Coronary artery (tissue), 2 donors: ENCODE data around the gene GOLGA8M.
A peak's percentile ranks its signal among the peaks of the same experiment; 100 is the strongest.
"Not testable (repeated sequence)": the region's sequence is repeated elsewhere in the genome, so short reads cannot be mapped to it uniquely, and the experiment has no call there.

Source experiments
- DNase-seq: peaks from one replicate; pipeline ENCODE4 v3.0.0-alpha.2; 2017; ENCODE audit warnings: low spot score
- H3K27ac ChIP-seq, 2 donors: fragments of 200-600 bp; sonication (generic); one replicate each; pipeline ENCODE4 v1.5.1; 2016 to 2019
- H3K4me3 ChIP-seq: fragments of 200-600 bp; sonication (generic); 2 replicates; pipeline ENCODE4 v1.5.1; 2016; ENCODE audit warnings: mild to moderate bottlenecking, moderate library complexity

GOLGA8M gene

DNA sequence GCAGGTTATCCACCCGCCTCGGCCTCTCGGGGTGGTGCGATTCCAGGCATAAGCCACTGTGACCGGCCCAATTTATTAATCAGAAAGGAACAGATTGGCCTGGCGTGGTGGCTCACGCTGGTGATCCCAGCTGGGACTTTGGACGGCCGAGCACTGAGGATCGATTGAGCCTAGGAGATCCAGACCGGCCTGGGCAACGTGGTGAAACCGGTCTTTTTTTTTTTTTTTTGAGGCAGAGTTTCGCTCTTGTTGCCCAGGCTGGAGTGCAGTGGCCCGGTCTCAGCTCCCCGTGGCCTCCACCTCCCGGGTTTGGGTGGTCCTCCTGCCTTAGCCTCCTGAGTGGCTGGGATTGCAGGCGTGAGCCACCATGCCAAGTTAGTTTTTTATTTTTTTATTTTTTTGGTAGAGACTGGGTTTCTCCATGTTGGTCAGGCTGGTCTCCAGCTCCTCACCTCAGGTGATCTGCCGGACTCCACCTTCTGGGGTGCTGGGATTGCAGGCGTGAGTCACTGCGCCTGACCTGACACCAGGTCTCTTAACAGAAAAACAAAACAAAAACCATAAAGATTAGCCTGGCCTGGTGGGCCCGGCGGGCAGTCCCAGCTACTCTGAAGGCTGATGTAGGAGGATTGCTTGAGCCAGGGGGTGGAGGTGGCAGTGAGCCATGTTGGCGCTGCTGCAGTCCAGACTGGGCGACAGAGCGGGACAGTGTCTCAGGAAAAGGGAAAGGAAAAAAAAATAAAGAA lies 18.0 kb downstream of the GOLGA8M start:
- H3K4me3 ChIP-seq, H3K27ac ChIP-seq: not testable (repeated sequence)
- DNase-seq: peak; percentile 21

DNA sequence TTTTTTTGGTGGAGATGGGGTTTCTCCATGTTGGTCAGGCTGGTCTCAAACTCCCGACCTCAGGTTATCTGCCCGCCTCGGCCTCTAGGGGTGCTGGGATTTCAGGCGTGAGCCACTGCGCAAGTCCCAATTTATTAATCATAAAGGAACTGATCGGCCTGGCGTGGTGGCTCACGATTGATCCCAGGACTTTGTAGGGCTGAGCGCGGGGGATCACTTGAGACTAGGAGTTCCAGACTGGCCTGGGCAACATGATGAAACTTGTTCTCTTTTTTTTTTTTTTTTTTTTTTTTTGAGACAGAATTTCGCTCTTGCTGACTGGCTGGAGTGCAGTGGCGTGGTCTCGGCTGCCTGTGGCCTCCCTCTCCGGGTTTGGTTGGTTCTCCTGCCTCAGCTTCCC lies 19.2 kb downstream of the GOLGA8M start:
- peak; percentile 29 for DNase-seq
- not testable (repeated sequence) for H3K4me3 ChIP-seq, H3K27ac ChIP-seq

DNA sequence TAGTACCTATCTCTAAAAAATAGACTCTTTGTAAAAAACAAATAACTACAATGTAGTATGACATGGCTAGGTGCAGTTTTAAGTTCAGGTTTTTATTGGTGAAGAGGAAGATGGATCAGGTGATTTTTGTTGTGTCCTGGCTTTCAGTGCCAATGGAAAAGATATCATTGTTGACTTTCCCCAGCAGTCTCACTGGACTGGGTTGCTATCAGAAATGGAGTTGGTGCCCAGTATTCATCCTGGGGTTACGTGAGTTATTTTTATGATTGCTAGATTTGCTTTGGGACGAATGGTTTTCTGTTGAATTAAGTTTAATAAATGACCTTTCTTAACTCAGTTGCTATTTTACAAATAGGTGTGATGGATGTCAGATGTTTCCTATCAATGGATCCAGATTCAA lies 38.7 kb downstream of the GOLGA8M start:
- DNase-seq, H3K27ac ChIP-seq, H3K4me3 ChIP-seq: not testable (repeated sequence)

DNA sequence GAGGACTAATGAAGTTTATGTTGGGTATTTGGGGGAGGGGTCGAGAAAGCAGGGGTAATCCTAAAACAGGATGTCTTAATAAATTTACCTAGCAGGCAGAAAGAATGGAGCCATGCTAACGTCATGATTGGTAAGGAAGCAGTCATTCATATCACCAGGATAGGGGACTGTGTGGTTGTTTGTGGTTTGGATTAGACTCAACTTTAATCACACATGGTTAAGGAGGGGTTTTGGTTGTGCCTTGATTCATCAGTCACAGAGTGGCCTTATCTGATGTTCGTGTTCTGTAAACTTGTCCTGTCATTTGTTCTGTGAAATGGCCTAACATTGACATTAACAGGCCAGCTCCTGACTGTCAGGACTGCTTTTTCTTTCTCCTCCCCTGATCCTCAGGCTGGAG lies 40.1 kb downstream of the GOLGA8M start:
- not testable (repeated sequence) for H3K27ac ChIP-seq, DNase-seq, H3K4me3 ChIP-seq

DNA sequence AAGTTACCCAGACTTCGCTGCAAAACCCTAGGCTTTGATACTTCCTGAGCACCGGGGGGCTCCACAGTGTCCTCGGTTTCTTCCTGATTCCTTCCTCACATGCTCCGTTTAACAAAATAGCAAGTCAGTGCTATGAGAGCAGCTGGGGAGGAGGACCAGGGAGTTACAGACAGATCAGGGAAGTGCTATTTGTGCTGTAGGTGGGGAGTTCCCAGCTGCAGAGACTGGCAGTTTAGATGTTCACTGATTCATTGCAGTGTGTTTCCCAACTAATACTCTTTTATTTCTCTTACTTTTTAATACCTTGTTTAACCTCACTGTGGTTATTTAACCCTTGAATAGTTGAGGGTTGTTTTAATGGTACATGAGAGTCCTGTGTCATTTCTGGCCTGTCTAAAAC lies 45.8 kb downstream of the GOLGA8M start:
- H3K27ac ChIP-seq, H3K4me3 ChIP-seq, DNase-seq: not testable (repeated sequence)

DNA sequence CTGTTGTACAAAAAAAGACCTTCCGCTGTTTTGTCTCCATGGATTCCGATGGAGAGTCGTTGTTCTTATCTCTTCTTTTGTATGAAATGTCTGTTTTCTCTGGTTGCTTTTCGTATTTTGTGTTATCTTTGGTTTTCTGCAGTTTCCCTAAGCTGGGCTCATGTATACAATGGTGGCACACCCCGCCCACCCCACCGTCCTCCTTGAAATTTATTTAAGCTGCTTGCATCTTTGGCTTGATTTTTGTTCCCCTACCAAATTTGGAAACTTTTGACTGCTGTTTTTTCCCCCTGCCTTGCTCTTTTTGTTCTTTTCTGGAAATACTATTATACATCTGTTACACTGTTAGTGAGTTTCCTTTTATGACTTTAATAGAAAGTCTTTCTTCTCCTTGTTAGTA lies 47.6 kb downstream of the GOLGA8M start:
- H3K27ac ChIP-seq, H3K4me3 ChIP-seq, DNase-seq: not testable (repeated sequence)

DNA sequence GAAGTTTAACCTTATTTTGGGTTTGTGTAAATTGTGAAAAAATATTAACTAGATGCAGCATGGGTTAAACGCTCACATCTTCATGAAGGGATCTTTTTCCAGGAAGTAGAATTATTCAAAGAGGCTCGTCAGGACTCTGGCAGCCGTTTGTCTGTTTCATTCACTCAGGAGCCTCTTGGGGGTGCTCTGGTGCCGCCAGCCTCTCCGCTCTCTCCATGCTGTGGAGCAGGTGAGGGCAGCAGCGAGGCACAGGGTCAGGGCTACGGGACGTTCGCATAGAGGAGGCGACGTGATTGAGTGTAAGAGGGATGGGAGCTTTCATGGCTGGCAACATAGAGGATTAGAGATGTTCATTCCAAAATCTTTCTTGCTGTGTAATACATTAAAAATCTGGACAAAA lies 48.5 kb downstream of the GOLGA8M start:
- not testable (repeated sequence) for DNase-seq, H3K27ac ChIP-seq, H3K4me3 ChIP-seq

DNA sequence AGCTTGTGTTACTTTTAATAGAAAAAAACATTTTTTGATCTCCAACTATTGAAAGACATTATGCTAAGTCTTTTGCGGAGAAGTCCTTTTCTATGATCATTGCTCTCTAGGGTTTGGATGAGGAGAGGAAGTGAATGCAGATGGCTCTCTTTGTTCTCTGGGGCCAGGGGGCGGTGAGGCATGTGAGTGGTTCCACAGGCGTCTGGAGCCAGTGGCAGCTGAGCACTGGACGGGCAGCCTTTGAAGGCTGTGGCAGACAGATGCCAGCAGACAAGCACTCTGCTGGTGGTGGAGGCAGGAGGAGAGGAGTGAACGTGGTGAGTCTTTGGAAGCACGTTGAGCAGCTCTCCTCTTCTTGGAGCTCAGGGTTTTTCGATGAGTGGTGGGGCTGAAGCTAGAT lies 51.5 kb downstream of the GOLGA8M start:
- H3K4me3 ChIP-seq, DNase-seq, H3K27ac ChIP-seq: not testable (repeated sequence)

DNA sequence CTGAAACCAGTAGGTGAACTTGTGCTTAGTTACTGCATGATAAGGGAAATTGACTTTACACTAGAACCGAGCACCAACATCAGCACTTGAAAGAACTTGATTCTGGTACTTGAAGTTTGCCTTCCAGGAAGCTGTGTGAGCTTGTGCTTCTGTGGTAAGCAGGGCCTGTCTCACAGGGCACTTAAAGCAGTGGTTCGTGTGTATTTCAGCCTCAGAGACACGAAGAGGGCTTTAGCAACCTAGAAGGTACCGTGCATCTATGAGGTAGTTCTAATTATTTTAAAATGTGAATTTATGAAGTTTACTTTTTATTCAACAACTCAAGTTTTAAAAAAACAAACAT lies 56.2 kb downstream of the GOLGA8M start:
- not testable (repeated sequence) for DNase-seq, H3K27ac ChIP-seq, H3K4me3 ChIP-seq

DNA sequence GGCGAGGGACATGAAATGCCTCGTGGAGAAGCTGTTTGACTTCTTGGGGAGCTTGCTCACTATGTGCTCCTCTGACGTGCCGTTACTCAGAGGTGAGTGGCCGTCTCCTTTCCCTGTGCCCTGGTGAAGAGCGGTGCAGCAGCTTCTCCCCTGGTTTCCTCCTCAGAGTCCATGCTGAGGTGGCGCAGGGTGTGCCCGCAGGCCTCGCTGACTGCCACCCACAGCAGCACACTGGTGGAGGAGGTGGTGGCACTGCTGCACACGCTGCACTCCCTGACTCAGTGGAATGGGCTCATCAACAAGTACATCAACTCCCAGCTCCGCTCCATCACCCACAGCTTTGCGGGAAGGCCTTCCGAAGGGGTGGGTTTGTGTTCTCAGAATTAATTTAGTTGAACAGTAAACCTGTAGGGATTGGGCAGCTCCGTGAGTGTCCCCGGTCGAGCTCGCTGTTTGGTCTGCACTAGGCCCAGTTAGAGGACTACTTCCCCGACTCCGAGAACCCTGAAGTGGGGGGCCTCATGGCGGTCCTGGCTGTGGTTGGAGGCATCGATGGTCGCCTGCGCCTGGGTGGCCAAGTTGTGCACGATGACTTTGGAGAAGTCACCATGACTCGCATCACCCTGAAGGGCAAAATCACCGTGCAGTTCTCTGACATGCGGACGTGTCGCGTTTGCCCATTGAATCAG lies 56.7 kb downstream of the GOLGA8M start:
- H3K27ac ChIP-seq, H3K4me3 ChIP-seq: not testable (repeated sequence)
- peak; percentile 21 for DNase-seq

DNA sequence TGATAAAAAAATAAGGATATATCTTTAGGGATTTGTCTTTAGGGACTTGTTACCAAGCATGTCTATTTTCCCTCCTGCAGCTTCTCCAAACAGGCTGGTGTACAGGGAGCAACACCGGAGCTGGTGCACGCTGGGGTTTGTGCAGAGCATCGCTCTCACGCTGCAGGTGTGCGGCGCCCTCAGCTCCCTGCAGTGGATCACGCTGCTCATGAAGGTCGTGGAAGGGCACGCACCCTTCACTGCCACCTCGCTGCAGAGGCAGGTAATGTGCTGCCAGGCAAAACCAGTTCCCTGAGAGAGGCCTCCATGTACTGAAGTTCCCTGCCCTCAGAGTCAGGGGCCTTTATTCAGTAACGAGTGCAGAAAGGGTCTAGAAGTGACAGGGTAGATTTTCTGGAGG lies 58.0 kb downstream of the GOLGA8M start:
- DNase-seq, H3K4me3 ChIP-seq: not testable (repeated sequence)

DNA sequence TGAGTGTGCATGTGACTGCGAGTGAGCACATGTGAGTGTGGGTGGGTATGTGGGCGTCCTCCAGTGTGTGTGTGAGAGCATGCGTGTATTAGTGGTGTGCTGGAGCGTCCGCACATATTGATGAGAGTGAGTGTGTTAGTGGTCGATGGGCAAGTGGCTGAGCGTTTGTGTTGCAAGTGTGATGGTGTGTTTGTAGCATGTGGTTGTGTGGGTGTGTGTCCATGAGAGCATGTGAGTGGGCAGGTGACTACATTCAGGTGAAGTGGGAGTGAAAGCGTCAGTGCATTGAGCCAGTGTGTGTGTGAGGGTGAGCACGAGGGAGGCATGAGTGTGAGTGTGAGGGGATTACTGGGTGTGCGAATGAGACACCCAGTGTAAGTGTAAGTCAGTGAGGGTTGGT lies 59.7 kb downstream of the GOLGA8M start:
- DNase-seq, H3K27ac ChIP-seq, H3K4me3 ChIP-seq: not testable (repeated sequence)

More for the DNA sequence above, 58.0 kb downstream of the GOLGA8M start:
- H3K27ac ChIP-seq: not testable (repeated sequence)
